Astrocyte (in vitro differentiated cells and primary cell): Measurements from ENCODE around the gene TELO2. TPM values are rescaled to one million over a fixed set of nuclear protein-coding genes. Genes with fewer than 3 reads are reported as not detected.

ENCODE experiments used
- DNase-seq: peaks from one replicate; pipeline ENCODE4 v3.0.0-alpha.2; 2010; ENCODE audit warnings: low read depth
- FAIRE-seq: peaks from 2 replicates; lab custom pipeline; 2011; peaks lifted over from hg19 to GRCh38; lab: Jason Lieb, UNC
- H2AFZ ChIP-seq: 2 replicates; pipeline ENCODE4 v1.6.0; 2012; ENCODE audit warnings: low read depth, low read length, inconsistent platforms
- H3K27ac ChIP-seq: 2 replicates; pipeline ENCODE4 v1.5.1; 2011; ENCODE audit warnings: low read depth, low read length, inconsistent platforms
- H3K27me3 ChIP-seq: 2 replicates; pipeline ENCODE4 v1.6.0; 2011; ENCODE audit warnings: low read length, inconsistent platforms; ENCODE audit not compliant: insufficient read depth
- H3K36me3 ChIP-seq: 2 replicates; pipeline ENCODE4 v1.5.1; 2011; ENCODE audit warnings: low read length, inconsistent platforms; ENCODE audit not compliant: insufficient read depth
- H3K4me1 ChIP-seq: 2 replicates; pipeline ENCODE4 v1.5.1; 2011; ENCODE audit warnings: low read length, inconsistent platforms; ENCODE audit not compliant: insufficient read depth
- H3K4me2 ChIP-seq: 2 replicates; pipeline ENCODE4 v1.6.0; 2012; ENCODE audit warnings: low read length, inconsistent platforms
- H3K4me3 ChIP-seq: 2 replicates; pipeline ENCODE4 v1.5.1; 2011; ENCODE audit warnings: low read depth, mild to moderate bottlenecking, low read length, inconsistent platforms; ENCODE audit not compliant: insufficient read depth
- H3K79me2 ChIP-seq: 2 replicates; pipeline ENCODE4 v1.6.0; 2012; ENCODE audit warnings: mild to moderate bottlenecking, low read length, inconsistent platforms; ENCODE audit not compliant: insufficient read depth
- H3K9ac ChIP-seq: 2 replicates; pipeline ENCODE4 v1.6.0; 2012; ENCODE audit warnings: mild to moderate bottlenecking, low read length, inconsistent platforms
- H3K9me3 ChIP-seq: 2 replicates; pipeline ENCODE4 v1.5.1; 2012; ENCODE audit warnings: low read depth, mild to moderate bottlenecking, low read length, inconsistent platforms; ENCODE audit not compliant: insufficient read depth
- H4K20me1 ChIP-seq: 2 replicates; pipeline ENCODE4 v1.6.0; 2012; ENCODE audit warnings: low read length, inconsistent platforms; ENCODE audit not compliant: insufficient read depth
- H3K27ac Mint-ChIP-seq: one replicate; pipeline ENCODE4 v1.8.0; 2021; ENCODE audit warnings: mild to moderate bottlenecking, mixed read lengths; ENCODE audit not compliant: unreplicated experiment
- H3K27me3 Mint-ChIP-seq: one replicate; pipeline ENCODE4 v1.8.0; 2021; ENCODE audit warnings: low read depth, mixed read lengths; ENCODE audit not compliant: unreplicated experiment
- H3K36me3 Mint-ChIP-seq: one replicate; pipeline ENCODE4 v1.8.0; 2021; ENCODE audit warnings: low read depth, mixed read lengths; ENCODE audit not compliant: unreplicated experiment
- H3K4me1 Mint-ChIP-seq: one replicate; pipeline ENCODE4 v1.8.0; 2021; ENCODE audit warnings: low read depth, mixed read lengths; ENCODE audit not compliant: unreplicated experiment
- H3K4me3 Mint-ChIP-seq: one replicate; pipeline ENCODE4 v1.8.0; 2021; ENCODE audit warnings: mild to moderate bottlenecking, moderate library complexity, mixed read lengths; ENCODE audit not compliant: unreplicated experiment
- H3K9me3 Mint-ChIP-seq: one replicate; pipeline ENCODE4 v1.8.0; 2021; ENCODE audit warnings: mild to moderate bottlenecking, mixed read lengths; ENCODE audit not compliant: unreplicated experiment
- EZH2 ChIP-seq: IDR thresholded peaks from 2 replicates; pipeline ENCODE4 v1.6.1; 2012; ENCODE audit warnings: mild to moderate bottlenecking, low read length, inconsistent platforms; ENCODE audit not compliant: insufficient read depth
- total RNA-seq: library from RNA; stranded (reverse); gene quantifications from 2 replicates; pipeline ENCODE4 v1.2.1, GENCODE V29; 2021
- TF ChIP-seq, protein P1 (sequence below): IDR thresholded peaks from 2 replicates; pipeline ENCODE4 v1.5.1; 2011; ENCODE audit warnings: low read depth, mild to moderate bottlenecking, inconsistent platforms, low read length, moderate library complexity; ENCODE audit not compliant: insufficient read depth

TELO2 gene
- total RNA-seq, 1 donor from 2014 or later = 21.1 TPM

DNA sequence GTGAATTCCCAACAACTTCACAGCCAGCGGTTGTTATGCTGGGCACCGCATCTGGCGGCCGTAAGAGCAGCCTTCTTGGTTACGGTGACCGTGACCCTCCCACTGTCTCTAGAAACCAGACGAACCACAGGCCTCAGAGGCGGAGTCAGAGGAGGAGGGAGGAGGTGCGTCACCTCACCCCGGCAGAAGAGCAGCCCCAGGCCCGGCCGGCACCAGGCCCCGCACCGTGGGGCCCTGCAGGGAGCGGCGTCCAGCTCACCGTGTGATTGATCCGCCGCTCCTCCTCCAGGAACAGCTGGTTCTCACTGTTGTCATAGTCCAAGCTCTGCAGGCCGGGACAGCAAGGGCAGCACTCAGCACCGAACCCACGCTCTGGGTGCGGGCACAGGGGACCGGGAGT is 32.0 kb upstream of the TELO2 start:
- FAIRE-seq (no peak), DNase-seq (no peak)
- Histone ChIP-seq H3K79me2 (peaks cover 9% of the 10 kb centered on the region), H3K27me3 (no peaks in the 10 kb centered on the region), H3K4me1 (no peaks in the 10 kb centered on the region), H4K20me1 (peaks cover 16% of the 10 kb centered on the region), H3K36me3 (no peaks in the 10 kb centered on the region), H3K27ac (no peak overlapping the region), H3K9ac (no peak overlapping the region), H2AFZ (no peak overlapping the region), H3K4me2 (no peak overlapping the region), H3K4me3 (no peak overlapping the region), H3K9me3 (no peaks in the 10 kb centered on the region)
- Mint-ChIP-seq H3K9me3 (no peaks in the 10 kb centered on the region), H3K27ac (no peak overlapping the region), H3K36me3 (peaks cover 14% of the 10 kb centered on the region), H3K4me1 (no peaks in the 10 kb centered on the region), H3K27me3 (no peaks in the 10 kb centered on the region), H3K4me3 (no peak overlapping the region)
- no peak for TF ChIP-seq EZH2
- TF ChIP-seq, protein P1, sequence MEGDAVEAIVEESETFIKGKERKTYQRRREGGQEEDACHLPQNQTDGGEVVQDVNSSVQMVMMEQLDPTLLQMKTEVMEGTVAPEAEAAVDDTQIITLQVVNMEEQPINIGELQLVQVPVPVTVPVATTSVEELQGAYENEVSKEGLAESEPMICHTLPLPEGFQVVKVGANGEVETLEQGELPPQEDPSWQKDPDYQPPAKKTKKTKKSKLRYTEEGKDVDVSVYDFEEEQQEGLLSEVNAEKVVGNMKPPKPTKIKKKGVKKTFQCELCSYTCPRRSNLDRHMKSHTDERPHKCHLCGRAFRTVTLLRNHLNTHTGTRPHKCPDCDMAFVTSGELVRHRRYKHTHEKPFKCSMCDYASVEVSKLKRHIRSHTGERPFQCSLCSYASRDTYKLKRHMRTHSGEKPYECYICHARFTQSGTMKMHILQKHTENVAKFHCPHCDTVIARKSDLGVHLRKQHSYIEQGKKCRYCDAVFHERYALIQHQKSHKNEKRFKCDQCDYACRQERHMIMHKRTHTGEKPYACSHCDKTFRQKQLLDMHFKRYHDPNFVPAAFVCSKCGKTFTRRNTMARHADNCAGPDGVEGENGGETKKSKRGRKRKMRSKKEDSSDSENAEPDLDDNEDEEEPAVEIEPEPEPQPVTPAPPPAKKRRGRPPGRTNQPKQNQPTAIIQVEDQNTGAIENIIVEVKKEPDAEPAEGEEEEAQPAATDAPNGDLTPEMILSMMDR = no peak

DNA sequence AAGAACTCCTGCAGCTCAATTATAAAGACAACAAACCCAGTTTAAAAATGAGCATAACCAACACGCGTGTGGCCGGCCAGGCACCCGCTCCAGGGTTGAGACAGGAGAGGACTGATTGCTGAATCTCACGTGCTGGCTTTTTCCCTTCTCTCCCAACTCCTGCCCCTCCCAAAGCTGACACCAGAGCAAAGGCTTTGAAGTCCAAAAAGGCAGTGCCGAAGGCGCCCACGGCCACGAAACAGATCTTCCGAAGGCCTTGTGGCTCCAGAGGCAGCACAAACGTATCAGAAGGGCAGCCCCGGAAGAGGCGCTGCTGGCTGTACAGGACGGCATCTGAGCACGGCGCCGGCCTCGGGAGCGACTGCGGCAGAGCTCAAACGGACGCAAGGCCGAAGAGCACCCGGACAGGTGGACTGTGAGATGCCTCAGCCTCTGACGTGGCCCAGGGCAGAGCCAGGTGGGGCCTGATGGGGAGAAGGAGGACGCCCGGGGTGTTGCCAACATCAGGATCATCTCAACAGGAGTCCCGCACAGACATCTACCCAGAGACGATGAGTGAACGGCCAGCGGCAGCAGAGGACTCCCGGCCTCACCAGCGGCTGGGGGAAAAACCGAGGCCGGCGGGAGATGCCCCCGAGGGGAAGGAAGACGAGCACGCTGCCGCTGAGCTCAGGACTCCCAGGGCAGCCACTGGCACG is 28.8 kb upstream of the TELO2 start:
- H3K27me3 ChIP-seq = no peaks in the 10 kb centered on the region
- Mint-ChIP-seq H3K27ac (no peak overlapping the region), H3K9me3 (no peaks in the 10 kb centered on the region), H3K27me3 (no peaks in the 10 kb centered on the region), H3K36me3 (peaks cover 14% of the 10 kb centered on the region), H3K4me1 (peaks cover 2% of the 10 kb centered on the region), H3K4me3 (no peak overlapping the region)
- H3K27ac ChIP-seq = no peak overlapping the region
- peaks cover 33% of the 10 kb centered on the region for H4K20me1 ChIP-seq
- no peaks in the 10 kb centered on the region for H3K4me1 ChIP-seq
- DNase-seq = no peak
- H3K4me2 ChIP-seq = no peak overlapping the region
- H3K9me3 ChIP-seq = no peaks in the 10 kb centered on the region
- H3K4me3 ChIP-seq = no peak overlapping the region
- H2AFZ ChIP-seq = no peak overlapping the region
- H3K79me2 ChIP-seq = peaks cover 36% of the 10 kb centered on the region
- TF ChIP-seq, protein P1 = no peak
- TF ChIP-seq EZH2 = no peak
- H3K9ac ChIP-seq = no peak overlapping the region
- FAIRE-seq = no peak
- H3K36me3 ChIP-seq = no peaks in the 10 kb centered on the region

DNA sequence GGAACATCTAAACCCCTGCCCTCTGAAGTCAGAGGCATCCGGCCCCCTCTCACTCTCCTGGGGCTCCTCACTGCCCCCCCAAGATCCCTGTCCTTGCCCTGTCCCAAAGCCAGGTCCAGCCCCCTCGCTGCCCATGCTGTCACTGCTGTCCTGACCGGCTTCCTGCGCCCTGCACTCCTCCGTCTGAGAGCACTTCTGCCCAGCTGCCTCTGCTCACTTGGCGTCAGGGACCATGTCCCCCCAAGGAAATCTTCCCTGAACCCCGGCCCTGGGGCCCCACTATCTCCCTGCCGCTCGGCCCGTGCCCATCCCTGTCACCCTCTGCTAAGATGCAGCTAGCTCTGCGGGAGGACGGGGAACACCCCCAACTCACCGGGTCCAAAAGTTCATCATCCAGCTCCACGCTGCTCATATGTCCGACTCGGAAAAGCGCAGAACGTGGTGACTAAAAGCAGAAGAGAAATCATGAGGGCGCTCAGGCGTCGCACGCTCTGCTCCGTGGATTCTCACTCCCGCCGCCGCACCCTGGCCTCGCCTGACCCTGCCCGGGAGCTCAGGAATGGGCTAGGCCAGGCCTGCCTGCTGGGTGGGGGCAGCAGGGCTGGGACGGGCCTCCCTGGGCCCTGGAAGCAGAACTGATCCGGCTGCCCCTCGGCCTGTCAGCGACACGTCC is 28.1 kb upstream of the TELO2 start:
- Mint-ChIP-seq H3K36me3 (peaks cover 14% of the 10 kb centered on the region), H3K4me1 (peaks cover 2% of the 10 kb centered on the region), H3K4me3 (no peak overlapping the region), H3K27ac (no peak overlapping the region), H3K27me3 (no peaks in the 10 kb centered on the region), H3K9me3 (no peaks in the 10 kb centered on the region)
- Histone ChIP-seq H4K20me1 (peaks cover 33% of the 10 kb centered on the region), H2AFZ (no peak overlapping the region), H3K79me2 (peaks cover 43% of the 10 kb centered on the region), H3K9me3 (no peaks in the 10 kb centered on the region), H3K9ac (no peak overlapping the region), H3K4me1 (no peaks in the 10 kb centered on the region), H3K27ac (no peak overlapping the region), H3K36me3 (no peaks in the 10 kb centered on the region), H3K4me3 (no peak overlapping the region), H3K4me2 (no peak overlapping the region), H3K27me3 (no peaks in the 10 kb centered on the region)
- no peak for TF ChIP-seq EZH2
- TF ChIP-seq, protein P1 = no peak
- no peak for FAIRE-seq
- DNase-seq = no peak
